ENCODE measurements around the gene CREBL2. TPM values are rescaled to one million over a fixed set of nuclear protein-coding genes. Genes with fewer than 3 reads are reported as not detected.
"Not testable (repeated sequence)": the region's sequence is repeated elsewhere in the genome, so short reads cannot be mapped to it uniquely, and the experiment has no call there.

Gene CREBL2
- total and polyA plus RNA-seq, 10 of the 15 experiments (the other 5 are each of a cell fraction or from before 2014, with no cell fraction given) = 4.6 to 19.1 (median 13.5) TPM

DNA sequence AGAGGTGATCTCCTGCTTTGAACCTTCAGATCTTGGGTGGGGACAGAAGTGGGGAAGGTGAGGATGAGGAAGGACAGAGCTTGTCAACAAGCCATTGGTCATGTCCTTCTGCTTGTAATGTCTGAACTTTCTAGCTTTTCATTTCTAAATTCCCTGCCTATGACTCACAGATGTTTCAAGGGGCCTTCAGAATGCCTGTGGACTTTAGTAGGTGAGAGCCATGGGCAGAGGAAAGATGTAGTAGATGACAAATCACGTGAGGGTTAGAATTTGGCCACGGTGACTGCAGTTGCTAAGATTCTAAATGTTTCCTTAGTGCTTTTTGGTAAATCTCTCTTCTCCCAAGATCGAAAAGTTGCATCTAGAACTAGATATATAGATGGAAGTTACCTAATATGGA, 18.7 kb upstream of the CREBL2 start (continued):
- no peak for TF ChIP-seq KLF5 (IDR thresholded peaks at IDR 0.05; ENCODE audit: partially characterized antibody)
- TF ChIP-seq RBBP5 (conservative IDR thresholded peaks at IDR 0.05) = no peak
- TF ChIP-seq, protein P1, sequence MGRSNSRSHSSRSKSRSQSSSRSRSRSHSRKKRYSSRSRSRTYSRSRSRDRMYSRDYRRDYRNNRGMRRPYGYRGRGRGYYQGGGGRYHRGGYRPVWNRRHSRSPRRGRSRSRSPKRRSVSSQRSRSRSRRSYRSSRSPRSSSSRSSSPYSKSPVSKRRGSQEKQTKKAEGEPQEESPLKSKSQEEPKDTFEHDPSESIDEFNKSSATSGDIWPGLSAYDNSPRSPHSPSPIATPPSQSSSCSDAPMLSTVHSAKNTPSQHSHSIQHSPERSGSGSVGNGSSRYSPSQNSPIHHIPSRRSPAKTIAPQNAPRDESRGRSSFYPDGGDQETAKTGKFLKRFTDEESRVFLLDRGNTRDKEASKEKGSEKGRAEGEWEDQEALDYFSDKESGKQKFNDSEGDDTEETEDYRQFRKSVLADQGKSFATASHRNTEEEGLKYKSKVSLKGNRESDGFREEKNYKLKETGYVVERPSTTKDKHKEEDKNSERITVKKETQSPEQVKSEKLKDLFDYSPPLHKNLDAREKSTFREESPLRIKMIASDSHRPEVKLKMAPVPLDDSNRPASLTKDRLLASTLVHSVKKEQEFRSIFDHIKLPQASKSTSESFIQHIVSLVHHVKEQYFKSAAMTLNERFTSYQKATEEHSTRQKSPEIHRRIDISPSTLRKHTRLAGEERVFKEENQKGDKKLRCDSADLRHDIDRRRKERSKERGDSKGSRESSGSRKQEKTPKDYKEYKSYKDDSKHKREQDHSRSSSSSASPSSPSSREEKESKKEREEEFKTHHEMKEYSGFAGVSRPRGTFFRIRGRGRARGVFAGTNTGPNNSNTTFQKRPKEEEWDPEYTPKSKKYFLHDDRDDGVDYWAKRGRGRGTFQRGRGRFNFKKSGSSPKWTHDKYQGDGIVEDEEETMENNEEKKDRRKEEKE (IDR thresholded peaks at IDR 0.05) = no peak
- no peak for TF ChIP-seq KAT2A (conservative IDR thresholded peaks at IDR 0.05; ENCODE audit: control insufficient read depth, low read depth, low read length)
- no peak for TF ChIP-seq STAT3 (IDR thresholded peaks at IDR 0.05; ENCODE audit: low read depth, low read length)
- TF ChIP-seq TBL1XR1 (IDR thresholded peaks at IDR 0.05; ENCODE audit: low read depth, low read length) = no peak
- TF ChIP-seq NFYA (IDR thresholded peaks at IDR 0.05; ENCODE audit: borderline replicate concordance, low read depth, low read length) = no peak

DNA sequence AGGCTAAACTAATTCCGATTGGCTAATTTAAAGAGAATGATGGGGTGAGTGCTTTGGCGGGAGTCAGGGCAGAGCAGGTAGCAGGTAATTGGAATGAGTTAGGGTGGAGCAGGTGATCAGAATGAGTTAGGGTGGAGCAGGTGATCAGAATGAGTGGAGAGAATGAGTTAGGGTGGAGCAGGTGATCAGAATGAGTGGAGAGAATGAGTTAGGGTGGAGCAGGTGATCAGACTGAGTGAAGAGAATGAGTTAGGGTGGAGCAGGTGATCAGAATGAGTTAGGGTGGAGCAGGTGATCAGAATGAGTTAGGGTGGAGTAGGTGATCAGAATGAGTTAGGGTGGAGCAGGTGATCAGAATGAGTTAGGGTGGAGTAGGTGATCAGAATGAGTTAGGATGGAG, 15.7 kb upstream of the CREBL2 start:
- POLR2A ChIA-PET; H3K27me3 ChIP-seq (replicated peaks in 1 of 2; ENCODE audit: control insufficient read depth in 2 of 2, insufficient read depth in 2 of 2, low read length in 1 of 2); DNase-seq (ENCODE audit: low read depth, low spot score); H4K20me1 ChIP-seq (ENCODE audit: control insufficient read depth, insufficient read depth); intact Hi-C loops (cut with micrococcal nuclease; ENCODE audit: unreplicated experiment); H3K4me1 ChIP-seq (ENCODE audit: control insufficient read depth, insufficient read depth, low read length); H2AFZ ChIP-seq (ENCODE audit: control insufficient read depth, low read depth, low read length); ATAC-seq; H3K36me3 ChIP-seq (ENCODE audit: control insufficient read depth in 2 of 2, insufficient read depth in 2 of 2, low read length in 1 of 2); CTCF ChIA-PET; H3K4me2 ChIP-seq (ENCODE audit: control insufficient read depth, insufficient read depth); H3K4me3 ChIP-seq; H3K9me3 ChIP-seq (replicated peaks; ENCODE audit: control insufficient read depth, insufficient read depth, low read length); H3K27ac ChIP-seq (ENCODE audit: control insufficient read depth, insufficient read depth); FAIRE-seq; RAD21 ChIA-PET (ENCODE audit: unreplicated experiment); H3K9ac ChIP-seq (ENCODE audit: control insufficient read depth, insufficient read depth, low read length); SMC1A ChIA-PET (ENCODE audit: uncharacterized antibody, unreplicated experiment); H3K79me2 ChIP-seq (ENCODE audit: control insufficient read depth, insufficient read depth, low read length); BruUV-seq (replicated peaks): not testable (repeated sequence)
- in situ Hi-C loops (cut with MboI) = loop anchor here (25.0 kb wide), 1 partner anchor 1034 kb away; no protein-coding TSS in a partner anchor
- 95% methylated on average over 2 of the region's 2 CpGs for WGBS (ENCODE audit: insufficient coverage, insufficient replicate concordance, low lambda C conversion rate, missing lambda C conversion rate)

- H3K36me3 ChIP-seq (ENCODE audit: control insufficient read depth in 2 of 2, insufficient read depth in 2 of 2, low read length in 1 of 2); H3K27me3 ChIP-seq (replicated peaks in 1 of 2; ENCODE audit: control insufficient read depth in 2 of 2, insufficient read depth in 2 of 2, low read length in 1 of 2); H3K4me3 ChIP-seq; H3K27ac ChIP-seq (ENCODE audit: control insufficient read depth, insufficient read depth); H3K4me2 ChIP-seq (ENCODE audit: control insufficient read depth, insufficient read depth); CTCF ChIA-PET; H3K4me1 ChIP-seq (ENCODE audit: control insufficient read depth, insufficient read depth, low read length); DNase-seq (ENCODE audit: low read depth, low spot score); H3K9ac ChIP-seq (ENCODE audit: control insufficient read depth, insufficient read depth, low read length); H4K20me1 ChIP-seq (ENCODE audit: control insufficient read depth, insufficient read depth); FAIRE-seq; H2AFZ ChIP-seq (ENCODE audit: control insufficient read depth, low read depth, low read length); ATAC-seq; POLR2A ChIA-PET; RAD21 ChIA-PET (ENCODE audit: unreplicated experiment); intact Hi-C loops (cut with micrococcal nuclease; ENCODE audit: unreplicated experiment); BruUV-seq (replicated peaks); H3K9me3 ChIP-seq (replicated peaks; ENCODE audit: control insufficient read depth, insufficient read depth, low read length); H3K79me2 ChIP-seq (ENCODE audit: control insufficient read depth, insufficient read depth, low read length): not testable (repeated sequence)
- SMC1A ChIA-PET (ENCODE audit: uncharacterized antibody, unreplicated experiment) = interaction anchor here (1.1 to 1.7 kb wide), 2 partner anchors 10 to 19 kb away, joined by 3 to 8 read pairs; no protein-coding TSS in a partner anchor
- 75% methylated on average over 3 of the region's 3 CpGs for WGBS (ENCODE audit: insufficient coverage, insufficient replicate concordance, low lambda C conversion rate, missing lambda C conversion rate)
- in situ Hi-C loops (cut with MboI) = loop anchor here (25.0 kb wide), 1 partner anchor 1034 kb away; no protein-coding TSS in a partner anchor
Measured at GRCh38 chr12:12596598-12596997, 15.1 kb upstream of the CREBL2 start.

Data from GM12878 (cell line).